HG02981 (cell line): ENCODE data around the gene RXRA.
"Not testable (repeated sequence)": the region's sequence is repeated elsewhere in the genome, so short reads cannot be mapped to it uniquely, and the experiment has no call there.

Experiments used
- ATAC-seq: cut with Tn5 transposase; IDR thresholded peaks from one replicate; pipeline ENCODE4 v1.9.1; 2021; ENCODE audit warnings: mild to moderate bottlenecking, moderate library complexity; ENCODE audit not compliant: unreplicated experiment

RXRA gene

DNA sequence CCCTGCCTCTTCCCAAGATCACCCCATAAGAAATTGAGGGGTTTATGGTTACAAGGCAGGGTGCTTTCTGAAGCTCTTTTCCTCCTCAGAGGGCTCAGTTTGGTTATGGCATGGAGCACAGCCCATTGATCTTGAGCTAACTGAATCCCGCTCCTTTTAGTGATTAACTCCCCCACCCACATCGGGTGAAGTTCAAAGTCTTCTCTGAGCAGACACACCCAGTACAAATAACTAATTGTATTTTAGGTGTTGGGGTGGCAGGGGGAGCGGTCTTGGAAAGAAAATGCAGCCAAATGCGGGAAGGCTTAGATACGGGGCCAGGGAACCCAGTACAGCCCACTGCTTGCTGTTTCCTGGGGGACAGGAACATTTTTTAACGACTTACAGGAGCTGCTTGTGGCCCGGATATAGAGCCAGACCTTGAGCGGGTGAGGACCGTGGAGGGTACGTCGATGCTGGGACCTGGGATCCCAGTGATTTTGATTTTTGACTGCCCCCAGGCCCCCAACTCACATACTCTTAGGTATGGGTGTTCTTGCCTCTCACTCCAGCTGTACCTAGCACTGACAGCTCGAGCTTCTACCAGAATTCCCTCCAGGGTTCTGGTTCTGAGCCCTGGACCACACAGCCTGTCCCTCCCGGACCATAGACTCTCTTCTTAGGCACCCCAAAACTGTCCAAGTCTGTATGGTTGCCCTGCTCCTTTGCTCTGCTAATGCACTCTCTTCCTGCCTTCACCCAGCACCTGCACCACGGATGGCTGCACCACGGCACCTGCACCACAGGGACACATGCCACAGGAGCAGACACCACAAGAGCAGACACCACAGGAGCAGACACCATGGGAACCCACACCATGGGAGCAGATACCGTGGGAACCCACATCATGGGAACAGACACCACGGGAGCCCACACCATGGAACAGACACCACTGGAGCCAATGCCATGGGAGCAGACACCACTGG is 18.3 kb upstream of the RXRA start:
- ATAC-seq = no peak

GRCh38 chr9:134308639-134309220 is 17.5 kb upstream of the RXRA start:
- ATAC-seq = not testable (repeated sequence)

- no peak for ATAC-seq
Measured at GRCh38 chr9:134313470-134313869, 12.8 kb upstream of the RXRA start.

GRCh38 chr9:134314039-134314949 is 12.0 kb upstream of the RXRA start:
- no peak for ATAC-seq

- no peak for ATAC-seq
Measured at GRCh38 chr9:134314950-134315715, 11.1 kb upstream of the RXRA start.

DNA sequence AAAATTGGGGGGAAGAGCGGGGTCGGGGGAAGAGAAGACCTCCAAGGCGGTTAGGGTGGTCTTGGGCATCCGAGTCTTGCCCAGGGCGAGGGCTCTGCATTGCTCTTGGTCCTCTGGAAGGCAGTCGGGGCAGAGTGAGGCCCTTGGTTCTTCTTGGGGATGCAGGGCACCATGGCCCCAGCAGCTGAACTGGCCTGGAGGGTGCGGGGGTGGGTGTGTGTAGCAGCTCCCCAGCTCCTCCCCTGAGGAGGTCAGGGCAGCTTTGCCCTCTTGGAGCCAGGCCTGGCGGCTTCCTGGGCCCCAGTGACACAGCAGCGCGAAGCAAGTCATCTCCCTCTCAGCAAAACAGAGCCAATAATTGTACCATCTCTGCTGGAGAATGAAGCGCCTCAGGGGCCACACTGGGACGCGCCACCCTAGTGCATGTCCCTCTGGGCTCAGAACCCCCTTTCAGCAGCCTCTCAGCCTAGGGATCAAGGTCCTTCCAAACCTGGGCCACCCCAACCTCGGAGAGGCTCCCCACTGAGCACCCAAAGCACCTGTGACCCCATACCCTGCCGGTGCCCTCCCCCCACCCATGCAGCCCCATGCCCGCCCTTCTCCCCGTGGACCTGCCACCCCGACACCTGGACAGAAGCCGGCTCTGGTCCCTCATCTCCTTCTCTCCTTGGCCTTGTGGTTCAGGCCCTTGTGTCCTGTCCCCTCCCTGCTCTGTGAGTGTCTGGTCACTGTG is 10.4 kb upstream of the RXRA start:
- ATAC-seq = no peak

DNA sequence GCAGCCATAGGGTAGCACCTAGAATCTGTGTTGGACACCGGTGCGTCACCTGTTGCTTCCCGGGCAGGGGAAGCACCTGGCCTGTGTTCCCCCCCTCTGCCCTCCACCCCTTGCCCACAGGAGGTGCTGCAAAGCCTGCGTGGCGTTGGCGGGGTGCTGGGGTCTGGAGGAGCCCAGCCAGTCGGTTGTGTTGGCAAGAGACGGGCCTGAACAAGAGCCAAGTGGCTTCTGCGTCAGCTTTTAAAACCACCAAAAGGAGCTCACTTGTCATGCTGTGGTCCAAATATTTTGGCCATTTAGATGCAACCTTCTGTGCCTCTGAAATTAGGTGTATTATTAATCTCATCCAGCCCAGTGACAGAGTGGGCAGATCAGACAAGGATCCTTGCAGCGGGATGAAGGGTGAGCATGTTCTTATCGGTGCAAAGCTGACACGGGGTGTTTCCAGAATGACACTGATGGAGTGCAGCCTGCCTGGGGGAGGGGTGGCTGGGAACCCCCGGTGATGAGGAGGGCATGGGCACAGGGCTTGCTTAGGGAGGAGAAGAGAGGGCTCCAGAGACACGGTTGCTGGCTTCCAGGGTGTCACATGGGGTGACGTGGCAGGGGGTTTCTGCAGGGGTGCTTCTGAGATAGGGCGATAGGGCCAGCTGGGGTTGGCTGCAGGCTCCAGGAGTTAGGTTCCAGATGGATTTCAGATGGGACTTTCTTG is 9.7 kb upstream of the RXRA start:
- no peak for ATAC-seq

DNA sequence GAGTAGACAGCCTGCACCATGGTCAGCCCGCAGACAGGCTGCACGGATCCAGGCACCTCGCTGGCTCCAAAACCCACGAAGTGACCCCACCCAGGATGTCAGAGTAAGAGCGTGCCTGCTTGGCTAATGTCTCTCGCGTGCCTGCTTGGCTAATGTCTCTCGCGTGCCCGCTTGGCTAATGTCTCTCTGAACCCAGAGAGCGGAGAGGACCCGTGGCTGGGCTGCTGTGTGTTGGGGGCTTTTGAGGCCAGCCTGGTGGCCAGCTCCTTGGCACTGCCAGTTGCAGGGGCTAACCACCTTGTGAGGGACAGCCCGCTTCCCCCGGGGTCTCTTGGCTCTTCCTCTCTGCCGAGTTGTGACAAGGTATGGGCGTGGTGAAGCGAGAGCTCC is 8.9 kb upstream of the RXRA start:
- ATAC-seq = no peak

DNA sequence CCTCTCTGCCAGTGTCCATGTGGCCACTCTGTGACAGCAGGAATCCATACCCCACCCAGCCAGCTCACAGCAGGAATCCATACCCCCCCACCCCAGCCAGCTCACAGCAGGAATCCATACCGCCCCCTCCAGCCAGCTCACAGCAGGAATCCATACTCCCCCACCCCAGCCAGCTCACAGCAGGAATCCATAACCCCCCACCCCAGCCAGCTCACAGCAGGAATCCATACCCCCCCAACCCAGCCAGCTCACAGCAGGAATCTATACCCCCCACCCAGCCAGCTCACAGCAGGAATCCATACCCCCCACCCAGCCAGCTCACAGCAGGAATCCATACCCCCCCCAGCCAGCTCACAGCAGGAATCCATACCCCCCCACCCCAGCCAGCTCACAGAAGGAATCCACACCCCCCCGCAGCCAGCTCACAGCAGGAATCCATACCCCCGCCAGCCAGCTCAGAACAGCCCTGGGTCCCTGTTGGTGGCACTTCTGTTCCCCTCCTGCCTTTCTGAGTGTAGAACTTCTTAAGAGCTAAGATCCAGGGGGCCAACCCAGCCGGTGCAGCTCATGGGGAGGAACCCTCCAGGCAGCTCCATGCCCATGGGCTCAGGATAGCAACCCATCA is 8.4 kb upstream of the RXRA start:
- no peak for ATAC-seq

GRCh38 chr9:134318481-134318891 is 7.8 kb upstream of the RXRA start:
- no peak for ATAC-seq

- no peak for ATAC-seq
Measured at GRCh38 chr9:134318941-134319305, 7.3 kb upstream of the RXRA start.

GRCh38 chr9:134319306-134320125 is 6.7 kb upstream of the RXRA start:
- no peak for ATAC-seq

DNA sequence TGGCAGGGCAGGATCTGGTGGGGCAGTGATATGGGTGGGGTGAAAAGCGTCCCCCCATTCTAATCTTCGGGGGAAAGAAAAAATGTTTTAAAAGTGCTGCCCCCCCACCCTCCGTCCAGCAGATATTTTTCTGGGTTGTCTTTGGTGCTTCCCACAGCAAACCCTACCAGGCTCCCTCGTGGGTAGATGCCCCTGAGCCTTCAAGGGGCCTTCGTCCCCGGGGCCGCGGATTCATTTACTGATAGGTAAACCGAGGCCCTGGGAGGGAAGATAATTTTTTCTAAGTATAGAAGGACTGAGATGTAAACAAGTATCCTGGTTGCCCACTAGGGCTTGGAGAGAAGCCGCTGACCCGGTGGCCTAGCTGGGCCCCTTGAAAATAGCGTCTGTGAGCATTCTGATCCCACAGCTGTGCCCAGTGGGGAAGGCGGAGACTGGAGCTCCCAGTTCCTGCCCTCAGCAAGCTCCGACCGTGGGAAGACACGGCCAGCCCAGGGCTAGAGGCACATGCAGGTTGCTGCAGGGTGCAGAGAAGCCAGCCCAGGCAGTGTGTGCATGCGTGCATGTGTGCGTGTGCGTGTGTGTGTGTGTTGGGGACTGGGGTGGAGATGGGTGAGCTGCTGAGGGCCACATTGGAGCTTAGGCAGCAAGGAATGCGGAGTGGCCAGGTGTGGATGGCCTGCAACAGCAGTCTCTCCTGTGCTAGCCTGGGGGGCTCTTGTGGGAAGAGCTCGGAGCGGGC is 6.0 kb upstream of the RXRA start:
- no peak for ATAC-seq

DNA sequence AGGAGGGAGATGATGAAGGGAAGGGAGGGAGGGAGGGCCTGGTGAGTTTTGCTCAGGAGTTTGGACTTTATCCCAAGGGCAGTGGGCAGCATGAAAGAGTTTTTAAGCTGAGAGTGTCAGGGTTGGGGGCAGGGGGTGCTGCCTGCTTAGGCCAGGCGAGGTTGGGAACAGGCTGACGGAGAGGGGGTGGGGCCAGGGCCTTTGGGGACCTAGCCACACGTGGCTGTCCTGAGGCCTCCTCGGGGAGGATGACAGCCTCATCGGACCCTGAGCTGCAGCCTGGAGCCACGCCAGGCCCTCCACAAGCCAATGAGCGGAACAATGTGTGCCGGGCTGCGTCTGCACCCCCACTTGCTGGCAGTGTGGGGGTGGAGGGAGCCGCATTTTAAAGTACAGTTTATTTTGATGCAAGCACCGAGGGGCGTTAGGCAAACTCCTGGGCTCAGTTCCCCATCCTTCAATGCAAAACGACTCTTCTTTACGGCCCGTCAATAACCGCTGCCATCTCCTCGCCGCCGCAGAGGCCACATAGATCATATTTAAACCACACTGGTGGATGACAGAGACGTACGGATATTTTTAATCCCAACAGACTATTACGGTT is 5.3 kb upstream of the RXRA start:
- ATAC-seq = no peak

GRCh38 chr9:134321531-134321930 is 4.7 kb upstream of the RXRA start:
- no peak for ATAC-seq

DNA sequence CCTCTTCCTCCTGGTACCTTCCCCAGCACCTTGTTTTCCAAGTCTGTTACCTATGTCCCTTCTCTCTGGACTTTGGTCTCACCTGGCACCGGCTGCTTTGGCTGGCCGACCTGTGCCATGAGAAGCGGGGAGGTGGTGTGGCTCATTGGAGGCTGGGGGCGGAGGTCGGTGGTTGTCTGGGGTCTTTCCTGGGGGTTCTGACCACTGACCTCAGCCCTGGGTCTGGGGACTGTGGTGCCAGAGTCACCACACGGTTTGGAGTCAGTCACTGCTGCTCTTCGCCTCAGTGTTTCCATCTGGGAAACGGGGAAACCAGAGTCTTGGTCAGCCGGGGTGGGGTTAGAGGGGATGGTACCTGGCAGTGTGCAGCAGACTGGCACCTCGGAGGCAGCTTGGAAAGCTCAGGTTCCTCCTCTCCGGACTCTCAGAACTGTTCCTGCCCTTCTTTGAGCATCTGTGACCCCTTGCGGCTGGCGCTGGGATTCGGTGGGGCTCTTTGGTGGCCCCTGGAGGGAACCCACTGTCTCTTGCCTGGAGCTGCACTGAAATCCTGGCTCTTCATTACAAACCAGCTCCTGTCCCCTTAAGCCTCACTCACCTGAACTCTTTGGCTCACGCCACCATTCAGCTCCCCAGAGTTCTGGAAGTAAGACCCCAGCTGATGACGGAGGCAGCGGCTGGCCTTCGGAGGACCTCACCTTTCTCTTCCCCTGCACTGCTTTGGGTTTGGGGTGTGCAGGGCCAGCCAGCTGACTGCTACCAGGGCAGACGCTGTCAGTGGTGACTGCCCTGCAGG is 4.1 kb upstream of the RXRA start:
- ATAC-seq = no peak
